Transverse colon (tissue), 4 donors: ENCODE data around the gene ATF6.

ENCODE experiments used
- CTCF ChIP-seq, 5 experiments: fragments of 200-600 bp in 3 of 5; fragments of 450-650 bp in 2 of 5; sonication (generic) in 3 of 5; IDR thresholded peaks; 1 replicate in 2 of 5; 2 replicates in 3 of 5; pipeline ENCODE4 v1.5.1; 2016 to 2017; ENCODE audit warnings: antibody characterized with exemption in 5 of 5, inconsistent platforms in 3 of 5, mild to moderate bottlenecking in 2 of 5, moderate library complexity in 1 of 5
- POLR2AphosphoS5 ChIP-seq, 3 donors: sonication (generic); formaldehyde crosslinking; IDR thresholded peaks; one replicate each; pipeline ENCODE4 v1.6.1; 2016; ENCODE audit warnings: antibody characterized with exemption in 3 of 3

- TF ChIP-seq CTCF (IDR thresholded peaks at IDR 0.05): no peak
- no peak for TF ChIP-seq POLR2AphosphoS5 (IDR thresholded peaks at IDR 0.05)
Measured at GRCh38 chr1:161935264-161935663, 169.1 kb downstream of the ATF6 start.
